Gastrocnemius medialis (tissue), 4 donors: Measurements from ENCODE around the gene RILP.

ENCODE experiments used
- CTCF ChIP-seq, 5 experiments: fragments of 450-650 bp in 3 of 5; fragments of 200-600 bp in 2 of 5; sonication (generic) in 2 of 5; IDR thresholded peaks in 4 of 5; conservative IDR thresholded peaks in 1 of 5; 1 replicate in 4 of 5; 2 replicates in 1 of 5; pipeline ENCODE4 v1.5.1; 2016 to 2019; ENCODE audit warnings: antibody characterized with exemption in 5 of 5, mild to moderate bottlenecking in 3 of 5, moderate library complexity in 3 of 5
- POLR2A ChIP-seq, 2 donors: fragments of 450-650 bp; IDR thresholded peaks; one replicate each; pipeline ENCODE4 v1.6.1; 2017; ENCODE audit warnings: antibody characterized with exemption in 2 of 2, mild to moderate bottlenecking in 2 of 2, moderate library complexity in 2 of 2

DNA sequence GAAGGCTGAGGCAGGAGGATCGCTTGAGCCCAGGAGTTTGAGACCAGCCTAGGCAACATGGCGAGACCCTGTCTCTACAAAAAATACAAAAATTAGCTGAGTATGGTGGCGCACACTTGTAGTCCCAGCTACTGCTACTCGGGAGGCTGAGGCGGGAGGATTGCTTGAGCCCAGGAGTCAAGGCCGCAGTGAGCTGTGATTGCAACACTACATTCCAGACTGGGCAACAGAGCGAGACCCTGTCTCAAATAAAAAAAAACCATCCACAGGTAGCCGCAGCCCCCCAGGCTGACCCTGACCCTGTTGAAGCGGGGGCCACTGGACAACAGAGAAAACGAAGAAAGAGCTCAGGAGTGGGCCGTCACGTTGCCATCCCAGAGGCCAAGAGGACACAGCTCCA, 25.0 kb downstream of the RILP start:
- TF ChIP-seq CTCF (IDR thresholded peaks at IDR 0.05 in 4 of 5, conservative IDR thresholded peaks at IDR 0.05 in 1 of 5) (no peak), POLR2A (IDR thresholded peaks at IDR 0.05) (no peak)
